Naive thymus-derived CD8-positive, alpha-beta T cell (primary cell): ENCODE data around the gene NEUROD1. TPM values are rescaled to one million over a fixed set of nuclear protein-coding genes. Genes with fewer than 3 reads are reported as not detected.

ENCODE experiments used
- polyA plus RNA-seq, 3 donors: library from polyadenylated mRNA; unstranded; fragments of 300-500 nt; fragmentation: Illumina TruSeq; gene quantifications; one replicate each; pipeline ENCODE4 v1.2.3, GENCODE V29; 2021
- total RNA-seq, 8 experiments: library from RNA in 2 of 8; stranded (reverse) in 2 of 8; gene quantifications; one replicate each; pipeline ENCODE4 v1.2.3 and lab custom pipeline; 2021 to 2026

NEUROD1 gene
- total and polyA plus RNA-seq, 5 experiments from 2014 or later = not detected

Other genes with a start within 250 kb of the NEUROD1 start
- 100 to 1,000 TPM; 206 to 210 TPM for gene ITGA4, start 223.1 kb downstream of the NEUROD1 start, total RNA-seq
- 100 to 1,000 TPM in 2 of 3 donors, 10 to 100 TPM in 1; 88.1 to 128 (median 121) TPM for gene ITGA4, start 223.1 kb downstream of the NEUROD1 start, polyA plus RNA-seq
- gene CERKL, start 23.4 kb downstream of the NEUROD1 start, total RNA-seq = not detected
- gene CERKL, start 23.4 kb downstream of the NEUROD1 start, polyA plus RNA-seq = 10 to 100 TPM; 11.7 to 16.7 (median 13.4) TPM
- gene ITPRID2, start 211.2 kb upstream of the NEUROD1 start, total RNA-seq = 10 to 100 TPM; 55.7 to 58.4 TPM
- gene ITPRID2, start 211.2 kb upstream of the NEUROD1 start, polyA plus RNA-seq = 1 to 10 TPM; 1.8 to 4.6 (median 3.4) TPM